Naive thymus-derived CD4-positive, alpha-beta T cell (primary cell): ENCODE data around the gene BPI. TPM values are rescaled to one million over a fixed set of nuclear protein-coding genes. Genes with fewer than 3 reads are reported as not detected.

Experiments
- ATAC-seq: fragments of 150-1000 bp; cut with Tn5 transposase; 2 replicates; pipeline ENCODE4 v1.10.0; 2021; ENCODE audit warnings: mild to moderate bottlenecking, moderate library complexity
- CTCF ChIA-PET: fragments of 350-600 bp; sonication (Branson Sonifier 250); formaldehyde crosslinking; loops from one replicate; lab custom pipeline; 2021; ENCODE audit warnings: antibody characterized with exemption; lab: Charles Lee
- POLR2A ChIA-PET: fragments of 350-600 bp; sonication (Branson Sonifier 250); formaldehyde crosslinking; loops from one replicate; lab custom pipeline; 2021; ENCODE audit warnings: antibody characterized with exemption, inconsistent platforms; lab: Charles Lee
- DNase-seq, 9 donors: peaks; one replicate each; pipeline versions ENCODE4 v3.0.0 to v3.0.0-alpha.2; 2020 to 2022; ENCODE audit warnings: mixed read lengths in 1 of 9
- H3K27ac ChIP-seq: one replicate; pipeline ENCODE4 v1.7.0; 2013; ENCODE audit warnings: mild to moderate bottlenecking, low read depth, low read length, moderate library complexity
- H3K27me3 ChIP-seq, 2 donors: one replicate each; pipeline ENCODE4 v1.7.0; 2013; ENCODE audit warnings: low read length in 2 of 2, mild to moderate bottlenecking in 2 of 2, moderate library complexity in 2 of 2; ENCODE audit not compliant: control insufficient read depth in 2 of 2, insufficient read depth in 2 of 2
- H3K36me3 ChIP-seq, 3 experiments: 1 replicate in 2 of 3; 2 replicates in 1 of 3; pipeline ENCODE4 v1.7.0; 2013; ENCODE audit warnings: low read length in 3 of 3, mild to moderate bottlenecking in 3 of 3, moderate library complexity in 1 of 3; ENCODE audit not compliant: insufficient read depth in 3 of 3, control insufficient read depth in 2 of 3
- H3K4me1 ChIP-seq, 2 donors: one replicate each; pipeline ENCODE4 v1.7.0; 2013; ENCODE audit warnings: low read length in 2 of 2, mild to moderate bottlenecking in 2 of 2, moderate library complexity in 1 of 2; ENCODE audit not compliant: control insufficient read depth in 2 of 2, insufficient read depth in 2 of 2
- H3K4me3 ChIP-seq: 2 replicates; pipeline ENCODE4 v1.7.0; 2013; ENCODE audit warnings: mild to moderate bottlenecking, low read length
- H3K9me3 ChIP-seq, 3 experiments: 1 replicate in 2 of 3; 2 replicates in 1 of 3; pipeline ENCODE4 v1.7.0; 2013; ENCODE audit warnings: low read length in 3 of 3; ENCODE audit not compliant: control insufficient read depth in 2 of 3
- H3K27ac Mint-ChIP-seq, 9 donors: one replicate each; pipeline ENCODE4 v1.8.0; 2020 to 2022; ENCODE audit warnings: mixed read lengths in 9 of 9, mild to moderate bottlenecking in 8 of 9, moderate library complexity in 5 of 9, inconsistent platforms in 2 of 9
- H3K27me3 Mint-ChIP-seq, 5 donors: one replicate each; pipeline ENCODE4 v1.8.0; 2021 to 2022; ENCODE audit warnings: mixed read lengths in 5 of 5, mild to moderate bottlenecking in 1 of 5
- H3K36me3 Mint-ChIP-seq, 5 donors: one replicate each; pipeline ENCODE4 v1.8.0; 2020 to 2022; ENCODE audit warnings: mixed read lengths in 5 of 5, mild to moderate bottlenecking in 3 of 5, inconsistent platforms in 1 of 5
- H3K4me1 Mint-ChIP-seq, 7 donors: one replicate each; pipeline ENCODE4 v1.8.0; 2020 to 2022; ENCODE audit warnings: mixed read lengths in 7 of 7, mild to moderate bottlenecking in 3 of 7, inconsistent platforms in 1 of 7
- H3K4me3 Mint-ChIP-seq, 10 donors: one replicate each; pipeline ENCODE4 v1.8.0; 2020 to 2022; ENCODE audit warnings: mild to moderate bottlenecking in 10 of 10, mixed read lengths in 10 of 10, moderate library complexity in 6 of 10, inconsistent platforms in 2 of 10
- H3K9me3 Mint-ChIP-seq, 11 donors: one replicate each; pipeline ENCODE4 v1.8.0; 2020 to 2022; ENCODE audit warnings: mixed read lengths in 11 of 11, mild to moderate bottlenecking in 4 of 11, inconsistent platforms in 1 of 11, moderate library complexity in 1 of 11
- intact Hi-C, 2 donors: fragments of 100-400 bp; cut with micrococcal nuclease; formaldehyde crosslinking; loops; one replicate each; pipeline ENCODE4 v1.15.1; 2023
- polyA plus RNA-seq, 2 donors: library from polyadenylated mRNA; unstranded; fragments of 300-500 nt; fragmentation: Illumina TruSeq; gene quantifications; one replicate each; pipeline ENCODE4 v1.2.3, GENCODE V29; 2021
- total RNA-seq, 6 experiments: library from RNA in 5 of 6; stranded (reverse) in 5 of 6; gene quantifications; 1 replicate in 5 of 6; 2 replicates in 1 of 6; pipeline ENCODE4 v1.2.3 and lab custom pipeline; 2021 to 2026

BPI gene
- total and polyA plus RNA-seq, 7 experiments from 2014 or later, result 0.29 to 2.4 TPM; not detected in 5

GRCh38 chr20:38339997-38340396, 36.0 kb downstream of the BPI start:
- Mint-ChIP-seq H3K27ac (no peak overlapping the region), H3K9me3 (peaks cover 0 to 19% (median 9%) of the 10 kb centered on the region in 11 donors), H3K27me3 (peaks cover 7 to 23% (median 20%) of the 10 kb centered on the region in 5 donors), H3K4me3 (no peak overlapping the region), H3K4me1 (no peaks in the 10 kb centered on the region), H3K36me3 (peaks cover 0 to 3% (median 0%) of the 10 kb centered on the region in 5 donors)
- Histone ChIP-seq H3K36me3 (no peaks in the 10 kb centered on the region), H3K27ac (no peak overlapping the region), H3K4me3 (no peak overlapping the region), H3K27me3 (no peaks in the 10 kb centered on the region), H3K4me1 (no peaks in the 10 kb centered on the region), H3K9me3 (peaks cover 0 to 7% (median 0%) of the 10 kb centered on the region in 3 experiments)
- ChIA-PET CTCF (no interaction called here), POLR2A (no interaction called here)
- ATAC-seq (no peak), DNase-seq (no peak)
- intact Hi-C loops, result no loop called here

GRCh38 chr20:38340693-38341092, 36.7 kb downstream of the BPI start:
- Histone ChIP-seq H3K4me3 (no peak overlapping the region), H3K4me1 (no peaks in the 10 kb centered on the region), H3K9me3 (peaks cover 0 to 7% (median 0%) of the 10 kb centered on the region in 3 experiments), H3K27ac (no peak overlapping the region), H3K27me3 (no peaks in the 10 kb centered on the region), H3K36me3 (no peaks in the 10 kb centered on the region)
- H3K9me3 Mint-ChIP-seq, result peaks cover 0 to 19% (median 9%) of the 10 kb centered on the region in 11 donors
- H3K4me1 Mint-ChIP-seq, result no peaks in the 10 kb centered on the region
- H3K27me3 Mint-ChIP-seq, result peaks cover 7 to 23% (median 21%) of the 10 kb centered on the region in 5 donors
- CTCF ChIA-PET, result no interaction called here
- intact Hi-C loops, result no loop called here
- no peak for ATAC-seq
- no peak overlapping the region for H3K27ac Mint-ChIP-seq
- no peak for DNase-seq
- no peak overlapping the region for H3K4me3 Mint-ChIP-seq
- POLR2A ChIA-PET, result no interaction called here
- peaks cover 0 to 3% (median 0%) of the 10 kb centered on the region in 5 donors for H3K36me3 Mint-ChIP-seq

- no peaks in the 10 kb centered on the region for H3K36me3 Mint-ChIP-seq
- no peak overlapping the region for H3K4me3 Mint-ChIP-seq
- H3K4me1 Mint-ChIP-seq, result no peaks in the 10 kb centered on the region
- CTCF ChIA-PET, result no interaction called here
- Histone ChIP-seq H3K9me3 (peaks cover 0 to 7% (median 0%) of the 10 kb centered on the region in 3 experiments), H3K27me3 (no peaks in the 10 kb centered on the region), H3K4me3 (no peak overlapping the region), H3K27ac (no peak overlapping the region), H3K36me3 (no peaks in the 10 kb centered on the region), H3K4me1 (no peaks in the 10 kb centered on the region)
- H3K27me3 Mint-ChIP-seq, result peaks cover under 1 to 16% (median 10%) of the 10 kb centered on the region in 5 donors
- DNase-seq (no peak), ATAC-seq (no peak)
- peaks cover 0 to 13% (median 8%) of the 10 kb centered on the region in 11 donors for H3K9me3 Mint-ChIP-seq
- POLR2A ChIA-PET, result no interaction called here
- intact Hi-C loops, result no loop called here
- H3K27ac Mint-ChIP-seq, result no peak overlapping the region
Measured at GRCh38 chr20:38342216-38342615, 38.3 kb downstream of the BPI start.

GRCh38 chr20:38342713-38343310, 38.9 kb downstream of the BPI start:
- Histone ChIP-seq H3K4me1 (no peaks in the 10 kb centered on the region), H3K9me3 (peaks cover 0 to 4% (median 0%) of the 10 kb centered on the region in 3 experiments), H3K4me3 (no peak overlapping the region), H3K27ac (no peak overlapping the region), H3K36me3 (no peaks in the 10 kb centered on the region), H3K27me3 (no peaks in the 10 kb centered on the region)
- no peak for DNase-seq
- Mint-ChIP-seq H3K36me3 (no peaks in the 10 kb centered on the region), H3K27me3 (peaks cover 0 to 17% (median 5%) of the 10 kb centered on the region in 5 donors), H3K4me1 (no peaks in the 10 kb centered on the region), H3K27ac (no peak overlapping the region), H3K4me3 (no peak overlapping the region), H3K9me3 (peaks cover 0 to 7% (median 4%) of the 10 kb centered on the region in 11 donors)
- intact Hi-C loops, result no loop called here
- ChIA-PET CTCF (no interaction called here), POLR2A (no interaction called here)
- ATAC-seq, result no peak

- ChIA-PET CTCF (no interaction called here), POLR2A (no interaction called here)
- H3K27me3 ChIP-seq, result no peaks in the 10 kb centered on the region
- DNase-seq, result no peak
- no peak overlapping the region for H3K4me3 ChIP-seq
- Mint-ChIP-seq H3K27me3 (peaks cover 0 to 13% (median 0%) of the 10 kb centered on the region in 5 donors), H3K36me3 (no peaks in the 10 kb centered on the region), H3K4me3 (no peak overlapping the region), H3K9me3 (peaks cover 0 to 2% (median 0%) of the 10 kb centered on the region in 11 donors), H3K27ac (no peak overlapping the region), H3K4me1 (no peaks in the 10 kb centered on the region)
- H3K4me1 ChIP-seq, result no peaks in the 10 kb centered on the region
- intact Hi-C loops, result no loop called here
- no peak overlapping the region for H3K27ac ChIP-seq
- ATAC-seq, result no peak
- no peaks in the 10 kb centered on the region for H3K36me3 ChIP-seq
- no peaks in the 10 kb centered on the region for H3K9me3 ChIP-seq
Measured at GRCh38 chr20:38343311-38344106, 39.6 kb downstream of the BPI start.

- Mint-ChIP-seq H3K36me3 (no peaks in the 10 kb centered on the region), H3K9me3 (peaks cover 0 to under 1% (median 0%) of the 10 kb centered on the region in 11 donors), H3K27me3 (peaks cover 0 to 10% (median 0%) of the 10 kb centered on the region in 5 donors), H3K4me1 (no peaks in the 10 kb centered on the region), H3K4me3 (no peak overlapping the region), H3K27ac (no peak overlapping the region)
- Histone ChIP-seq H3K27me3 (no peaks in the 10 kb centered on the region), H3K4me3 (no peak overlapping the region), H3K36me3 (no peaks in the 10 kb centered on the region), H3K4me1 (no peaks in the 10 kb centered on the region), H3K27ac (no peak overlapping the region), H3K9me3 (no peaks in the 10 kb centered on the region)
- ChIA-PET POLR2A (no interaction called here), CTCF (no interaction called here)
- no peak for ATAC-seq
- intact Hi-C loops, result no loop called here
- no peak for DNase-seq
Measured at GRCh38 chr20:38344107-38344701, 40.2 kb downstream of the BPI start.
